LNCAP (cell line): ENCODE data around the gene GRIK4.

Experiments
- CTCF ChIP-seq: fragments of 450-650 bp; IDR thresholded peaks from 2 replicates; pipeline ENCODE4 v1.5.1; 2017; ENCODE audit warnings: mild to moderate bottlenecking

The GRIK4 gene

GRCh38 chr11:121024989-121025388 is 513.4 kb downstream of the GRIK4 start:
- no peak for TF ChIP-seq CTCF

GRCh38 chr11:121029153-121029552 is 517.6 kb downstream of the GRIK4 start:
- TF ChIP-seq CTCF: no peak

- no peak for TF ChIP-seq CTCF
Measured at GRCh38 chr11:121029813-121030445, 518.4 kb downstream of the GRIK4 start.

- no peak for TF ChIP-seq CTCF
Measured at GRCh38 chr11:121031167-121031566, 519.6 kb downstream of the GRIK4 start.

GRCh38 chr11:121032546-121032945 is 521.0 kb downstream of the GRIK4 start:
- no peak; the same call in 1 of the 2 replicates for TF ChIP-seq CTCF

- TF ChIP-seq CTCF: no peak
Measured at GRCh38 chr11:121033635-121034034, 522.1 kb downstream of the GRIK4 start.

- no peak for TF ChIP-seq CTCF
Measured at GRCh38 chr11:121035169-121035755, 523.7 kb downstream of the GRIK4 start.
